ENCODE data around the gene SLC8A2. TPM values are rescaled to one million over a fixed set of nuclear protein-coding genes. Genes with fewer than 3 reads are reported as not detected.

SLC8A2 gene
- total and polyA plus RNA-seq, 2 of the 8 experiments (the other 6 are each of a cell fraction or from before 2014, with no cell fraction given), result 7.3 to 12.4 TPM

GRCh38 chr19:47421244-47421786 is 50.4 kb downstream of the SLC8A2 start:
- Histone ChIP-seq H2BK15ac (ENCODE audit: low read length) (no peak overlapping the region), H2AK5ac (ENCODE audit: low read depth, low read length) (no peak overlapping the region; the same call in 1 of the 2 replicates), H4K5ac (ENCODE audit: insufficient read length, low read depth, low read length) (no peak overlapping the region), H3K4me1 (replicated peaks in 1 of 4; ENCODE audit: control insufficient read depth in 3 of 4, insufficient read depth in 4 of 4, low read length in 3 of 4) (peaks cover 6 to 34% (median 19%) of the 10 kb centered on the region in 4 experiments), H3K18ac (ENCODE audit: extremely low read depth, low read length) (peak overlapping the region; percentile 38; the same call in 1 of the 2 replicates), H2BK20ac (ENCODE audit: low read length) (no peak overlapping the region), H2AFZ (ENCODE audit: low read length) (no peak overlapping the region), H3K23me2 (ENCODE audit: low read depth, low read length) (peaks cover 36% of the 10 kb centered on the region), H3K4me3 (ENCODE audit: extremely low read depth in 1 of 4, insufficient read depth in 2 of 4, low read depth in 3 of 4, low read length in 4 of 4) (peak overlapping the region in 3 of 4 experiments; percentile 26 to 75 (median 27); a peak in 6 of 8 replicates), H4K8ac (ENCODE audit: extremely low read depth, insufficient read depth, low read length) (no peak overlapping the region), H2BK12ac (ENCODE audit: low read depth, low read length) (peak overlapping the region; percentile 29; the same call in 1 of the 2 replicates), H3K36me3 (ENCODE audit: control insufficient read depth in 2 of 4, insufficient read depth in 4 of 4, low read length in 3 of 4) (no peaks in the 10 kb centered on the region), H3K4ac (replicated peaks; ENCODE audit: insufficient read length, low read depth, low read length) (no peak overlapping the region), H3K14ac (ENCODE audit: insufficient read length) (no peak overlapping the region), H3K27me3 (replicated peaks in 1 of 4; ENCODE audit: control insufficient read depth in 3 of 4, extremely low read depth in 1 of 4, insufficient read depth in 3 of 4, low read length in 3 of 4) (peaks cover 39 to 76% (median 74%) of the 10 kb centered on the region in 4 experiments), H4K91ac (replicated peaks; ENCODE audit: insufficient read length, low read length) (no peak overlapping the region), H2BK120ac (replicated peaks; ENCODE audit: low read depth, low read length) (no peak overlapping the region), H3K9ac (replicated peaks in 1 of 4; ENCODE audit: extremely low read depth in 1 of 4, low read depth in 3 of 4, low read length in 3 of 4) (no peak overlapping the region), H3K56ac (replicated peaks; ENCODE audit: insufficient read length, low read depth, low read length) (no peak overlapping the region), H3K23ac (ENCODE audit: insufficient read length) (no peak overlapping the region), H4K20me1 (replicated peaks in 1 of 2; ENCODE audit: control insufficient read depth in 1 of 2, insufficient read depth in 2 of 2, low read length in 2 of 2) (peaks cover 5 to 8% of the 10 kb centered on the region in 2 experiments), H2BK5ac (ENCODE audit: low read depth, low read length) (no peak overlapping the region), H3K79me1 (ENCODE audit: low read depth, low read length) (no peaks in the 10 kb centered on the region), H3K79me2 (ENCODE audit: control insufficient read depth in 1 of 2, insufficient read depth in 2 of 2, low read length in 2 of 2) (no peaks in the 10 kb centered on the region), H3K9me3 (ENCODE audit: insufficient read depth in 2 of 2, low read depth in 1 of 2, low read length in 1 of 2) (no peaks in the 10 kb centered on the region), H3K27ac (ENCODE audit: low read depth, low read length) (no peak overlapping the region), H3K4me2 (ENCODE audit: insufficient read depth in 1 of 2, low read depth in 2 of 2, low read length in 2 of 2) (peak overlapping the region; percentile 92 to 96)
- no peak for TF ChIP-seq SAP30 (IDR thresholded peaks at IDR 0.05; ENCODE audit: insufficient read depth, insufficient replicate concordance, low read length)
- TF ChIP-seq SUZ12 (IDR thresholded peaks at IDR 0.05; ENCODE audit: low read length), result peak; percentile 74; the same call in 1 of the 2 replicates
- TF ChIP-seq KDM5A (IDR thresholded peaks at IDR 0.05; ENCODE audit: low read length), result no peak
- no peak for TF ChIP-seq RXRA (IDR thresholded peaks at IDR 0.05; ENCODE audit: insufficient read depth, low read depth, low read length)
- TF ChIP-seq KDM4A (IDR thresholded peaks at IDR 0.05; ENCODE audit: low read depth, low read length, severe bottlenecking), result peak; percentile 4
- TF ChIP-seq EZH2 (IDR thresholded peaks at IDR 0.05; ENCODE audit: low read depth, low read length, severe bottlenecking), result peak; percentile 59
- DNase-seq (ENCODE audit: low read depth in 1 of 2, low spot score in 2 of 2), result no peak
- 10% methylated on average over 16 of the region's 16 CpGs; no CpG with 5 or more reads in 1 of the 2 experiments for WGBS, 2 experiments (ENCODE audit: extremely low coverage in 1 of 2, insufficient coverage in 1 of 2, insufficient read length in 1 of 2, insufficient replicate concordance in 2 of 2, low coverage in 1 of 2, low lambda C conversion rate in 2 of 2, missing lambda C conversion rate in 1 of 2)
- no peak for FAIRE-seq
- ChIA-PET CTCF (ENCODE audit: partially characterized antibody) (no interaction called here), POLR2A (ENCODE audit: partially characterized antibody) (interaction anchor here (0.9 kb wide), 1 partner anchor 19 kb away, joined by 3 read pairs; no protein-coding TSS in a partner anchor)
